ENCODE measurements around the gene TDP1. TPM values are rescaled to one million over a fixed set of nuclear protein-coding genes. Genes with fewer than 3 reads are reported as not detected.

Gene TDP1
- total and polyA plus RNA-seq, 9 of the 15 experiments (the other 6 are each of a cell fraction or from before 2014, with no cell fraction given): 21.4 to 41.6 (median 32.3) TPM

- CTCF ChIA-PET (ENCODE audit: low intra/inter-chr PET ratio): no interaction called here
- intact Hi-C loops (cut with micrococcal nuclease): no loop called here
These were observed 86.9 kb downstream of the TDP1 start for GRCh38 chr14:90042496-90043252.

More at GRCh38 chr14:90042496-90043252, 86.9 kb downstream of the TDP1 start:
- DNase-seq (ENCODE audit: extremely low read depth in 1 of 4, low spot score in 3 of 4): no peak
- 84% methylated on average over 8 of the region's 9 CpGs for WGBS (ENCODE audit: insufficient coverage, low coverage, missing lambda C conversion rate)
- H3K9ac ChIP-seq (ENCODE audit: insufficient read depth in 1 of 2, low read depth in 2 of 2, low read length in 2 of 2): no peak overlapping the region
- in situ Hi-C loops (cut with MboI): no loop called here
- no peak for ATAC-seq
- H3K4me2 ChIP-seq (ENCODE audit: insufficient read depth, low read length): no peak overlapping the region
- no peak overlapping the region for H3K27ac ChIP-seq (ENCODE audit: extremely low read depth, low read depth, low read length)
- H3K79me2 ChIP-seq (ENCODE audit: control insufficient read depth, insufficient read depth, low read length): no peaks in the 10 kb centered on the region
- H4K20me1 ChIP-seq (replicated peaks; ENCODE audit: control insufficient read depth, insufficient read depth, low read length): no peaks in the 10 kb centered on the region
- no peak overlapping the region for H2AFZ ChIP-seq (ENCODE audit: low read depth, low read length)
- no peak for TF ChIP-seq ZBTB11 (CRISPR knock-in tag; IDR thresholded peaks at IDR 0.05)
- no peak for TF ChIP-seq CLOCK (CRISPR knock-in tag; IDR thresholded peaks at IDR 0.05; ENCODE audit: borderline replicate concordance)
- no peak for TF ChIP-seq SPI1 (IDR thresholded peaks at IDR 0.05; ENCODE audit: borderline replicate concordance, low read depth, low read length)
- TF ChIP-seq ZNF57 (CRISPR knock-in tag; IDR thresholded peaks at IDR 0.05): no peak
- no peaks in the 10 kb centered on the region for H3K9me3 ChIP-seq (replicated peaks; ENCODE audit: control insufficient read depth, insufficient read depth, low read depth, low read length)
- H3K4me1 ChIP-seq (replicated peaks in 1 of 2; ENCODE audit: control insufficient read depth in 2 of 2, insufficient read depth in 2 of 2, low read length in 2 of 2): no peaks in the 10 kb centered on the region
- POLR2A ChIA-PET: no interaction called here
- no peak for FAIRE-seq
- no peaks in the 10 kb centered on the region for H3K27me3 ChIP-seq (ENCODE audit: control insufficient read depth in 2 of 2, insufficient read depth in 2 of 2, low read length in 2 of 2)
- no peak overlapping the region for H3K4me3 ChIP-seq
- BruUV-seq (replicated peaks): no TSS peak
- H3K36me3 ChIP-seq (ENCODE audit: control insufficient read depth, insufficient read depth, low read length): peaks cover 19% of the 10 kb centered on the region; the same call in 1 of the 3 replicates
- H3K9me1 ChIP-seq (ENCODE audit: control insufficient read depth, insufficient read depth, low read length): no peaks in the 10 kb centered on the region
